NOMO-1 (cell line): ENCODE results near the gene NAT9.

ENCODE experiments used
- DNase-seq, 2 experiments: peaks; one replicate each; lab custom pipeline; 2025; ENCODE audit not compliant: unreplicated experiment in 2 of 2; lab: John Stamatoyannopoulos, UW

NAT9 gene

GRCh38 chr17:74776044-74776962, at the start of gene NAT9:
Gene NAT9 (minus strand): TSS chr17:74776345. CDS start chr17:74775698, 647 bp downstream.
- peak; percentile 91 to 98 for DNase-seq

GRCh38 chr17:74824961-74825627, 48.9 kb upstream of the NAT9 start:
- DNase-seq: no peak

GRCh38 chr17:74822939-74823367, 46.8 kb upstream of the NAT9 start:
- no peak for DNase-seq

GRCh38 chr17:74822335-74822938, 46.3 kb upstream of the NAT9 start:
- DNase-seq: no peak

- DNase-seq: no peak
These were observed 45.6 kb upstream of the NAT9 start for GRCh38 chr17:74821655-74822334.

GRCh38 chr17:74819801-74820436, 43.8 kb upstream of the NAT9 start:
- no peak for DNase-seq

GRCh38 chr17:74818291-74818938, 42.3 kb upstream of the NAT9 start:
- DNase-seq: no peak

- DNase-seq: no peak
These were observed 40.9 kb upstream of the NAT9 start for GRCh38 chr17:74816905-74817620.

GRCh38 chr17:74815550-74816370, 39.6 kb upstream of the NAT9 start:
- no peak for DNase-seq

GRCh38 chr17:74815067-74815466, 38.9 kb upstream of the NAT9 start:
- DNase-seq: no peak

GRCh38 chr17:74814453-74814852, 38.3 kb upstream of the NAT9 start:
- DNase-seq: no peak

GRCh38 chr17:74812109-74813009, 36.2 kb upstream of the NAT9 start:
- DNase-seq: peak; percentile 43 to 54

GRCh38 chr17:74810699-74811485, 34.7 kb upstream of the NAT9 start:
- DNase-seq: no peak

GRCh38 chr17:74808714-74809430, 32.7 kb upstream of the NAT9 start:
- peak; percentile 17 to 28 for DNase-seq

- no peak for DNase-seq
These were observed 31.8 kb upstream of the NAT9 start for GRCh38 chr17:74807925-74808324.

GRCh38 chr17:74807441-74807840, 31.3 kb upstream of the NAT9 start:
- DNase-seq: no peak
